Mesothelial cell of epicardium (in vitro differentiated cells): Measurements from ENCODE around the gene ZFYVE9. TPM values are rescaled to one million over a fixed set of nuclear protein-coding genes. Genes with fewer than 3 reads are reported as not detected.

Source experiments
- DNase-seq, 2 experiments: peaks; one replicate each; pipeline ENCODE4 v3.0.0; 2021; ENCODE audit warnings: low spot score in 2 of 2; ENCODE audit not compliant: unreplicated experiment in 2 of 2
- H3K27ac Mint-ChIP-seq: 2 replicates; pipeline ENCODE4 v1.8.0; 2021; ENCODE audit warnings: mixed read lengths
- H3K27me3 Mint-ChIP-seq: 2 replicates; pipeline ENCODE4 v1.8.0; 2021; ENCODE audit warnings: low read depth, mixed read lengths
- H3K36me3 Mint-ChIP-seq: 2 replicates; pipeline ENCODE4 v1.8.0; 2021; ENCODE audit warnings: mixed read lengths
- H3K4me1 Mint-ChIP-seq: 2 replicates; pipeline ENCODE4 v1.8.0; 2021; ENCODE audit warnings: mixed read lengths
- H3K4me3 Mint-ChIP-seq: 2 replicates; pipeline ENCODE4 v1.8.0; 2021; ENCODE audit warnings: mild to moderate bottlenecking, moderate library complexity, mixed read lengths
- H3K9me3 Mint-ChIP-seq: 2 replicates; pipeline ENCODE4 v1.8.0; 2021; ENCODE audit warnings: mixed read lengths
- CTCF ChIP-seq: fragments of 200-600 bp; sonication (generic); IDR thresholded peaks from one replicate; pipeline ENCODE4 v1.5.0; 2021; ENCODE audit warnings: antibody characterized with exemption; ENCODE audit not compliant: unreplicated experiment
- total RNA-seq: library from RNA; stranded (reverse); gene quantifications from 3 replicates; pipeline ENCODE4 v1.2.1, GENCODE V29; 2021

Gene ZFYVE9
- total RNA-seq, 1 donor from 2014 or later = 33.3 TPM

DNA sequence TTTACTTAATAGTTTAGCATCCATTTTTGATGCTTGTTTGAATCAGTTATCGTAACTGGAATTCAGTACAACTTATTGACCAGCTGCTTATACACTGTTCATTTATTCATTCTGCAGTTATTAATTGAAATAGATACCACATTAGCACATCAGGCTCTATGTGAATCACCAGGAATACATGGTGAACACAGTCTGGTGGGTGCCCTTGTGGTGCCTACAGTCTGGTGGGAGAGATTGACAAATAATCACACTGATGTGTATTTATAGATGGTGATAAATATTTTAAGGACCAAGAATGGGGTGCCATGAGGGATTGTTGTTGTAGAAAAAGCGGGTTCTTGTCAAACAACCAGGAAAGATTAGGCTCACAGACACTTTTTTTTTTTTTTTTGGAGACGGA is 87.6 kb downstream of the ZFYVE9 start:
- Mint-ChIP-seq H3K27ac (no peak overlapping the region), H3K36me3 (peaks cover 25% of the 10 kb centered on the region), H3K4me1 (peaks cover 2% of the 10 kb centered on the region), H3K9me3 (peaks cover 15% of the 10 kb centered on the region), H3K4me3 (no peak overlapping the region), H3K27me3 (no peaks in the 10 kb centered on the region)
- no peak for DNase-seq
- no peak for TF ChIP-seq CTCF

GRCh38 chr1:52233463-52233862 is 91.6 kb downstream of the ZFYVE9 start:
- Mint-ChIP-seq H3K4me3 (no peak overlapping the region), H3K4me1 (peaks cover 4% of the 10 kb centered on the region), H3K36me3 (peaks cover 11% of the 10 kb centered on the region), H3K27me3 (peaks cover 6% of the 10 kb centered on the region), H3K27ac (no peak overlapping the region), H3K9me3 (no peaks in the 10 kb centered on the region)
- TF ChIP-seq CTCF = no peak
- no peak for DNase-seq

DNA sequence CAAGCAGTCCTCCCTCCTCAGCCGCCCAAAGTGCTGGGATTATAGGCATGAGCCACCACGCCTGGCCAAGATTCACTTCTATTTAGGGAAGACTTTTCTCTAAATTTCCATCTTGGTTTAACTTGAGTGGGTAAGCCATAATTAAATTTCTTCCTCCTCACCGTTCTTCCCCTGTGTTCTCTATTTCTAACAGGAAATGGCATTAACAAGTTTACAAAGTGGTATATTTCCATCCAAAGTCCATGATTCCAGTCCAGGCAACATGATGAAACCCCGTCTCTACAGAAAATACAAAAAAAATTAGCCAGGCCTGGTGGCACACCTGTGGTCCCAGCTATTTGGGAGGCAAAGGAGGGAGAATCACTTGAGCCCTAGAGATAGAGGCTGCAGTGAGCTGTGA is 92.1 kb downstream of the ZFYVE9 start:
- no peak for TF ChIP-seq CTCF
- DNase-seq = no peak
- Mint-ChIP-seq H3K27me3 (peaks cover 6% of the 10 kb centered on the region), H3K9me3 (no peaks in the 10 kb centered on the region), H3K4me1 (peaks cover 8% of the 10 kb centered on the region), H3K4me3 (no peak overlapping the region), H3K36me3 (peaks cover 11% of the 10 kb centered on the region), H3K27ac (no peak overlapping the region)

DNA sequence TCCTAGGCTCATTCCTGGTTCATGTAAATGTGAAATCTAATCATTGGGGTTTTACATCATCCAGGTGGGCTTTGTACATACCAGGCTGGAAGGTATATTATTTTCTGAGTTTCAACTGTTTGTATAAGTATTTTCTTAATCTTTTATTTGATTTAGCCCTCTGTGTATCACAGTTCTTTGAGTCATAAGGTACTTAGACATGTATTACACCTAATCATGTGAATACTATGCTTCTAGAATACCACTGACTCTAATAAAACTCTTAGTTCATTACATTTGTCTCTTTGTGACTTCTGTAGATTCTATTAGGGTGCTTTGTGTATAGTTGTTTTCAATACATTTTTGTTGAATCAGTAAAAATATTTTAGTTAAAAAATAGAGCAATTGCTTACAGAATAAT is 92.8 kb downstream of the ZFYVE9 start:
- no peak overlapping the region for H3K4me3 Mint-ChIP-seq
- no peak overlapping the region for H3K27ac Mint-ChIP-seq
- no peak for TF ChIP-seq CTCF
- H3K9me3 Mint-ChIP-seq = no peaks in the 10 kb centered on the region
- DNase-seq = no peak
- H3K27me3 Mint-ChIP-seq = peaks cover 6% of the 10 kb centered on the region
- peaks cover 11% of the 10 kb centered on the region for H3K36me3 Mint-ChIP-seq
- peaks cover 6% of the 10 kb centered on the region for H3K4me1 Mint-ChIP-seq

DNA sequence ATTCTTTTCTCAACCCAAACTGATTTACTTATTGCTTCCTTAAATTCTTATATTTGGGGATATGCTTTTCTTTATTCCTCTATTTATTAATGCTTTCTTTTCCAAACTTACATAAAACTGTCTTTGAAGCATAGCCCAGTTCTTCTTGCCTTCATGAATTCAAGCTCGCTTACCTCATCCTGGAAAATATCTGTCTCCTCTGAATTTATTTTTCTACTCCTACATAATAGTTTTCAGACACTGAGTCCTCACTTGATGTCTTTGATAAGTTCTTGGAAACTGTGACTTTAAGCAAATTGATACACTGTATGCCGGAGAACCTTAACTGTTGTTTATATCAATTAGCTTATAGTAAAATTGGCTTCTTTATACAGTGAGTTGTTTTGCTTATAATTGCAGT is 93.8 kb downstream of the ZFYVE9 start:
- no peak for DNase-seq
- Mint-ChIP-seq H3K36me3 (peaks cover 11% of the 10 kb centered on the region), H3K27me3 (peaks cover 6% of the 10 kb centered on the region), H3K4me3 (no peak overlapping the region), H3K27ac (no peak overlapping the region), H3K4me1 (peaks cover 12% of the 10 kb centered on the region), H3K9me3 (no peaks in the 10 kb centered on the region)
- TF ChIP-seq CTCF = no peak

GRCh38 chr1:52237430-52237829 is 95.5 kb downstream of the ZFYVE9 start:
- TF ChIP-seq CTCF = no peak
- Mint-ChIP-seq H3K4me1 (peaks cover 15% of the 10 kb centered on the region), H3K36me3 (peaks cover 11% of the 10 kb centered on the region), H3K4me3 (no peak overlapping the region), H3K27ac (no peak overlapping the region), H3K27me3 (peaks cover 6% of the 10 kb centered on the region), H3K9me3 (no peaks in the 10 kb centered on the region)
- DNase-seq = no peak
